Endothelial cell of umbilical vein (primary cell): Measurements from ENCODE around the gene CTDP1.

Experiments used
- EZH2 ChIP-seq: IDR thresholded peaks from 2 replicates; pipeline ENCODE4 v1.6.1; 2012; ENCODE audit warnings: borderline replicate concordance, low read depth, mild to moderate bottlenecking, moderate library complexity, low read length, inconsistent platforms; ENCODE audit not compliant: severe bottlenecking
- GATA2 ChIP-seq: IDR thresholded peaks from 2 replicates; pipeline ENCODE4 v1.7.0; 2011; ENCODE audit warnings: low read depth, mild to moderate bottlenecking, moderate library complexity, mixed read lengths, low read length; ENCODE audit not compliant: insufficient read length, insufficient read depth
- MYC ChIP-seq: IDR thresholded peaks from one replicate; pipeline ENCODE4 v1.6.1; 2011; ENCODE audit warnings: mild to moderate bottlenecking, low read depth, low read length
- POLR2A ChIP-seq: IDR thresholded peaks from 2 replicates; pipeline ENCODE4 v1.6.1; 2012; ENCODE audit warnings: low read depth, mild to moderate bottlenecking, control low read depth, low read length
- POLR2AphosphoS5 ChIP-seq: IDR thresholded peaks from 2 replicates; pipeline ENCODE4 v1.6.1; 2012; ENCODE audit warnings: low read depth, mild to moderate bottlenecking, control low read depth, low read length, moderate library complexity; ENCODE audit not compliant: insufficient read depth
- TF ChIP-seq, protein P1 (sequence below), 2 donors: IDR thresholded peaks; 1 replicate in 1 of 2; 2 replicates in 1 of 2; pipeline ENCODE4 v1.5.1; 2011; ENCODE audit warnings: low read length in 2 of 2, mild to moderate bottlenecking in 2 of 2, moderate library complexity in 2 of 2, control low read depth in 1 of 2, inconsistent platforms in 1 of 2, low read depth in 1 of 2; ENCODE audit not compliant: insufficient read depth in 1 of 2; ENCODE audit errors: extremely low read depth in 1 of 2

DNA sequence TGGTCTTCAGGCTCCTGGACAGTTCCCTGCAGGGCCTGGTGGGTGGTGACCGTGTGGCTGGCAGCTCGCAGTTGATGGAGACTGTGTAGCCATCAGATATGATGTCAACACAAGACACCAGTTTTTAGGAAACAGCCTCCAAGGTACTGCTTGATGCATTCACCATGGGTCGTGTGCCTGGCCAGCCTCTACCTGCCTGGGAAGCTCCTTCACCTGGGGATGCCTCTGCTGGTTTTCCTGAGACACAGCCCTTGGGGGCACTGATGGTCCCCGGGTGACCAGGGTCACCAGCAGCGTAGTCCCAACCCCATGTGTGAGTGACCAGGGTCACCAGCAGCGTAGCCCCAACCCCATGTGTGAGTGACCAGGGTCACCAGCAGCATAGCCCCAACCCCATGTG is 84.5 kb downstream of the CTDP1 start:
- no peak for TF ChIP-seq POLR2A
- TF ChIP-seq, protein P1, sequence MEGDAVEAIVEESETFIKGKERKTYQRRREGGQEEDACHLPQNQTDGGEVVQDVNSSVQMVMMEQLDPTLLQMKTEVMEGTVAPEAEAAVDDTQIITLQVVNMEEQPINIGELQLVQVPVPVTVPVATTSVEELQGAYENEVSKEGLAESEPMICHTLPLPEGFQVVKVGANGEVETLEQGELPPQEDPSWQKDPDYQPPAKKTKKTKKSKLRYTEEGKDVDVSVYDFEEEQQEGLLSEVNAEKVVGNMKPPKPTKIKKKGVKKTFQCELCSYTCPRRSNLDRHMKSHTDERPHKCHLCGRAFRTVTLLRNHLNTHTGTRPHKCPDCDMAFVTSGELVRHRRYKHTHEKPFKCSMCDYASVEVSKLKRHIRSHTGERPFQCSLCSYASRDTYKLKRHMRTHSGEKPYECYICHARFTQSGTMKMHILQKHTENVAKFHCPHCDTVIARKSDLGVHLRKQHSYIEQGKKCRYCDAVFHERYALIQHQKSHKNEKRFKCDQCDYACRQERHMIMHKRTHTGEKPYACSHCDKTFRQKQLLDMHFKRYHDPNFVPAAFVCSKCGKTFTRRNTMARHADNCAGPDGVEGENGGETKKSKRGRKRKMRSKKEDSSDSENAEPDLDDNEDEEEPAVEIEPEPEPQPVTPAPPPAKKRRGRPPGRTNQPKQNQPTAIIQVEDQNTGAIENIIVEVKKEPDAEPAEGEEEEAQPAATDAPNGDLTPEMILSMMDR (IDR thresholded peaks at IDR 0.05; ENCODE audit: extremely low read depth in 1 of 2, insufficient read depth in 1 of 2, low read depth in 1 of 2, low read length in 2 of 2) = no peak
- no peak for TF ChIP-seq POLR2AphosphoS5
- TF ChIP-seq MYC = no peak
- TF ChIP-seq EZH2 = no peak
- TF ChIP-seq GATA2 = no peak
